D721Med (cell line): Measurements from ENCODE around the gene SELP.
A peak's percentile ranks its signal among the peaks of the same experiment; 100 is the strongest.

Source experiments
- DNase-seq: peaks from one replicate; pipeline ENCODE4 v3.0.0; 2011; ENCODE audit warnings: low spot score; ENCODE audit not compliant: insufficient read length
- FAIRE-seq: peaks from 2 replicates; lab custom pipeline; 2011; peaks lifted over from hg19 to GRCh38; lab: Jason Lieb, UNC
- TF ChIP-seq, protein P1 (sequence below): IDR thresholded peaks from 2 replicates; pipeline ENCODE4 v1.5.1; 2012; ENCODE audit warnings: mild to moderate bottlenecking, control low read depth; ENCODE audit not compliant: insufficient read depth; ENCODE audit errors: missing control alignments

The SELP gene

DNA sequence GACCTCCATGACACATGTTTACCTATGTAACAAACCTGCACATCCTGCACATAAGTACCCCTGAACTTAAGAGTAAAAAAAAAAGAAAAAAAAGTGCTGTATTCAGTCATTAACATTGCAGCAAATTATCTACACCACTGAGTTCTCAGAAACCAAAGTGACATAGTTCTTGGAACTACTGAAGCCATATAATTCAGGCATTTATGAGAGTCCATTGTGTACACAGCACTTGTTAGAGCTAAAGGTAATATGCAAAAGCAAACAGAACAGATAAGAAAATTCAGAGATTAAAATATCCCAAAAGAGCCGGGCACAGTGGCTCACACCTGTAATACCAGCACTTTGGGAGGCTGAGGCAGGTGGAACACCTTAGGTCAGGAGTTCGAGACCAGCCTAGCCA, 81.6 kb downstream of the SELP start:
- TF ChIP-seq, protein P1, sequence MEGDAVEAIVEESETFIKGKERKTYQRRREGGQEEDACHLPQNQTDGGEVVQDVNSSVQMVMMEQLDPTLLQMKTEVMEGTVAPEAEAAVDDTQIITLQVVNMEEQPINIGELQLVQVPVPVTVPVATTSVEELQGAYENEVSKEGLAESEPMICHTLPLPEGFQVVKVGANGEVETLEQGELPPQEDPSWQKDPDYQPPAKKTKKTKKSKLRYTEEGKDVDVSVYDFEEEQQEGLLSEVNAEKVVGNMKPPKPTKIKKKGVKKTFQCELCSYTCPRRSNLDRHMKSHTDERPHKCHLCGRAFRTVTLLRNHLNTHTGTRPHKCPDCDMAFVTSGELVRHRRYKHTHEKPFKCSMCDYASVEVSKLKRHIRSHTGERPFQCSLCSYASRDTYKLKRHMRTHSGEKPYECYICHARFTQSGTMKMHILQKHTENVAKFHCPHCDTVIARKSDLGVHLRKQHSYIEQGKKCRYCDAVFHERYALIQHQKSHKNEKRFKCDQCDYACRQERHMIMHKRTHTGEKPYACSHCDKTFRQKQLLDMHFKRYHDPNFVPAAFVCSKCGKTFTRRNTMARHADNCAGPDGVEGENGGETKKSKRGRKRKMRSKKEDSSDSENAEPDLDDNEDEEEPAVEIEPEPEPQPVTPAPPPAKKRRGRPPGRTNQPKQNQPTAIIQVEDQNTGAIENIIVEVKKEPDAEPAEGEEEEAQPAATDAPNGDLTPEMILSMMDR, result no peak
- no peak for FAIRE-seq
- no peak for DNase-seq

DNA sequence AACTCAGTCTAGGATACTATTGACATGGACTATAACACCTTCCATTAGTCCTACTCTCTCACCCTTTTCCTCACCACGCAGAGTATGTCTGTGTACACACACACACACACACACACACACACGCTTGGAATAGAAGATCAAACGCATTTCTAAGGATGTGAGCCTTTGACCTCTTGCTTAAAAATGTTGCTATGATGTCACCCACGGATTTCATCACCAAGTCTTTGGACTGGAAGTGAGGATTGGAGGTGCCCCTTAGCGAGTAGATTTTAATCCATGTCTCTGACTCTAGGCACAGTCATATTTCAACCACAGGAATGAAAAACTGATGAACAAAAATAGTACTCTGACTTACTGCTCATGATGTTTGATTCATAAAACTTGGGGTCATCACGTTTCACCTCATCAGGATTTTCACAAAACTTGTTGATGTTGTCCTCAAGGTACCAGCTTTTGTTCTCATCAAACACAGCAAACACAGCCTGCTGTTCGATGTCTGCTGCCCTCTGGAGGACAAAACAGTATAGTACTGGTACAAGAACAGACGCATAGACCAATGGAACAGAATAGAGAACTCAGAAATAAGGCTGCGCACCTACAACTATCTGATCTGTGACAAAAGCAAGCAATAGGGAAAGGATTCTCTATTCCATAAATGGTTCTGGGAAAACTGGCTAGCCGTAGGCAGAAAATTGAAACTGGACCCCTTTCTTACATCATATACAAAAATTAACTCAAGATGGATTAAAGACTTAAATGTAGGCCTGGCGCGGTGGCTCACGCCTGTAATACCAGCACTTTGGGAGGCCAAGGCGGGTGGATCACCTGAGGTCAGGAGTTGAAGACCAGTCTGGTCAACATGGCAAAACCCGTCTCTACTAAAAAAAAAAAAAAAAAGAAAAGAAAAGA, 83.6 kb downstream of the SELP start:
- FAIRE-seq (peak; percentile 96), DNase-seq (no peak)
- TF ChIP-seq, protein P1, result peak; percentile 98

DNA sequence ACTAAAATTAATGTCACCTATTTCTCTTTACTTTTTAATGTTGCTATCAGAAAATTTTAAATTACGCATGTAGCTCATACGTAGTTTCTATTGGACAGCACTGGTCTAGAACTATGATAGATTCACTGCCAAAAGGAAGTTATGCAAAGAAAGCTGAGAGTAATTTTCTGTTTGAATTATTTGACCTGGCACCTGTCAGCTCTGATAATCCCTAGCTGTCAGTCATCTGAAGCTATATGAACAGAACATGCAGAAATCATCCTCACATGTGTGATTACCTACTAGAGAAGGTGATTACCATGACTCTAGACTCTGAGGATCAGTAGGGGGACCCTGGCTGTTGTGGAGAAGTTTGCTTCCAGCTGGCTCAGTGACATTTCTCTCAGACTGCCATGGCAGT, 84.5 kb downstream of the SELP start:
- DNase-seq, result no peak
- TF ChIP-seq, protein P1, result no peak
- peak; percentile 70 for FAIRE-seq

DNA sequence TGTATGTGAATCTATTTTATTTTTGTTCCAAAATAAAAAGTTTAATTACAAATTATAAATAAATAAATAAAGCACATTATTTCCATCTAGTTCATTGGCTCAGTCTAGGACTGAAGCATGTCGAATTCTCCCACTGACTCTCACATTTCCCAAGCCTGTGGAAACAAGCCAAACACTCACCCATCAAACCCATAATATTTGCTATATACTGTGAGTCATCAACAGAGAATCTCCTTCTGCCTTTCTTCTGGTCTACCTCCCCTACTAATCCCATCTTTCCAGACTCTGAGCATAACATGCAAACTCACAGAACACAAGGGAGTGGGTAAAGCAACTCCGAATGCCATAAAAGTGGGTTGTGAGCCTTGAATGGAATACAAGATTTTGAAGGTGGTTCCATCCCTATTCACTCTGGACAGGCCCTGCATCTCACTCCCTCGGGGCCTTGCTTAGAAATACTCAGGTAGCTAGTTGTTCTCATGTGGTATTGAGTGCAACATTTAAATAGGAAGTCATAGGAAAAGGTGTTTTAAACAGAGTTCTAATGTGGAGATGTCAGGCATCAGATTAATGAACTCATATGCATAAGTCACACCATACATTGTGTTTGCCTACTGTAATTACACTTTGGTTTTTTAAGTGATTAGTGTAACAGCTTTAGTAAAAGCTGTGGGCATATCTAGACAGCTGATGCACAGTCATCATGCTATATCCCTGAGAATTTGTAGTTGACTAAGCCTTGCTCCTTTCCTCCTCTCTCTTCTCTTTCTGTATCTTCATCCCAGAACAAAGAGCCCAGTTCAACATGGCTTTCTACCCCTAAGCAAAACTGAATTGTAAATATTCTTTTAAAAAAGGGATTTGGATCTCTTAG, 90.7 kb downstream of the SELP start:
- FAIRE-seq (peak; percentile 84), DNase-seq (no peak)
- TF ChIP-seq, protein P1, result no peak
